Measurements from ENCODE around the gene ALG9.

The ALG9 gene

DNA sequence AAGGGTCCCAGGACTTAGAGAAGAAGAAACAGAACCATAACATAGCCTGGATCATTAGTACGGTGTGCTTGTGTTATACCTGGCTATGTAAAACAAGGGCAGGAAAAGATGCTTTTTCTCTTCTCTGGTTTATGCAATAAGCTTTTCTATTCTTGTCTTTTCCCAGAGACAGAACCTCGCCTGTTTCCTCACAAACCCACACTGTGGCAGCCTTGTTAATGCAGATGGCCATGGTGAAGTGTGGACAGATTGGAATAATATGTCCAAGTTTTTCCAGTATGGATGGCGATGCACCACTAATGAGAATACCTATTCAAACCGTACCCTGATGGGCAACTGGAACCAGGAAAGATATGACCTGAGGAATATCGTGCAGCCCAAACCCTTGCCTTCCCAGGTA, 10.8 kb upstream of the ALG9 start:
- TF ChIP-seq CTCF (IDR thresholded peaks at IDR 0.05; ENCODE audit: control extremely low read depth, extremely low read depth, low read depth, missing control alignments) = no peak
- ChIA-PET CTCF (interaction anchor here (0.9 to 3.8 kb wide), 4 partner anchors 11 to 50 kb away, joined by 3 to 19 read pairs (median 4); partner anchors contain the start of gene ALG9), POLR2A (no interaction called here)
- no peak for DNase-seq (ENCODE audit: extremely low spot score)

DNA sequence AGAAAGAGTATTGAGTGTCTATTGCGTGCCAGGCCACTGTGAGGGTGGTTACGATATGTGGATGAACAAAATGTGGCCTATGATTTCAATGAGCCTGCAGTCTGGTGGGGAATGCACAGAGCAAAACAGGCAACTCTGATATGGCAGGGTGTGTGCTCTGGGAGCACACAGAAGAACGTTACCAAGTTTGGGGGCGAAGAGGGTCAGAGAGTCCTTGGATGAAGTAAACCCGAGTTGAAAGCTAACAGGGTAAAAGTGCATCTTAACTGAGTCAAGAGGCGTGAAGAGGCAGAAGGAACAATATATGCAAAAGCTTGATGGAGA, 8.2 kb upstream of the ALG9 start:
- POLR2A ChIA-PET = no interaction called here
- CTCF ChIA-PET = interaction anchor here (0.9 to 1.2 kb wide), 6 partner anchors 8 to 293 kb away, joined by 3 to 8 read pairs (median 3); partner anchors contain the start of gene ALG9
- DNase-seq (ENCODE audit: extremely low spot score) = no peak
- no peak for TF ChIP-seq CTCF (IDR thresholded peaks at IDR 0.05; ENCODE audit: control extremely low read depth, extremely low read depth, low read depth, missing control alignments)

DNA sequence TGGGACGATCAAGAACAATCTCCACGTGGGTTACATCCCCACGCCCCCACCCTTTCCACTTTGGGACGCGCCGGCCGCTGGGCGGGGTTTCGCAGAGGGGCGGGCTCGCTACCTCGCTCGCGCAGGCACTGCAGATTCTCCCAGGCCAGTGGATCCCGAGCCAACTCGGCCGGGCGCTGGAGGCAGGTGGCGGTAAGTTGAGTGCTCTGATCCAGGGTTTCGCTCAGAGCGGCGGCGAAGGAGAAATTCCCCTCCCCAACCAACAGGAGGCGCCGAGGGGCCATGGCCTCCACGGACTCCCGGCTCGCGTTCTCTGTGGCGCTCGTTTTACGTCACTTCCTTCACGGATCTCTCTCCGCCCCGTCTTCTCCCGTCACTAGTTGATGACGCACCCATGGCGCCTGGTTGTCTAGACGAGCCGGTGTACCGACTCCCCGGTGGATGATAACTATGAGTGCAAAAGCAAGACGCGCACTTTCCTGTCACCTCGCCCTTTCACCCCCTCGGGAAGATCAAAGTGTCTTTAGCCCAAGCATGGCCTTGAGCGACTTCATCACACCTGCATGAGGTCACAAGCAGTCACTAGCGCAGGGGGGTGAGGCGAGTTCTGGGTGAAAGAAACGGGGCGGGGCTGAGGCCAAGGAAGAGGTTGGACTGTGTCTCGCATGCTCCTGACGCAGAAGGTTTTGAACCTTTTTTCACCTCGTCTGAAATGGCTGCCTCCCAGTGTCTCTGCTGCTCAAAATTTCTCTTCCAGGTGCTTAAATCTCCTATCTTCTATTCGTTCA, 7.7 kb upstream of the ALG9 start, which contains the start of the genes CFAP68 and FDXACB1:
TSS of gene CFAP68 (plus strand) at position 693 of the 788 bp plus-strand sequence. CDS start at position 713, 20 bp downstream.
TSS of gene FDXACB1 (minus strand) at position 317 of the 788 bp plus-strand sequence. CDS start at position 284, 33 bp downstream.
- CTCF ChIA-PET = interaction anchor here (1.0 to 1.2 kb wide), 4 partner anchors 8 to 103 kb away, joined by 3 to 9 read pairs (median 6); partner anchors contain the start of gene ALG9
- TF ChIP-seq CTCF (IDR thresholded peaks at IDR 0.05; ENCODE audit: control extremely low read depth, extremely low read depth, low read depth, missing control alignments) = peak; percentile 93
- POLR2A ChIA-PET = no interaction called here
- DNase-seq (ENCODE audit: extremely low spot score) = peak; percentile 94

- DNase-seq (ENCODE audit: extremely low spot score) = no peak
- TF ChIP-seq CTCF (IDR thresholded peaks at IDR 0.05; ENCODE audit: control extremely low read depth, extremely low read depth, low read depth, missing control alignments) = no peak
- CTCF ChIA-PET = interaction anchor here (0.9 to 1.0 kb wide), 3 partner anchors 14 to 104 kb away, joined by 3 to 9 read pairs (median 5); no protein-coding TSS in a partner anchor
- POLR2A ChIA-PET = no interaction called here
Measured at GRCh38 chr11:111878385-111878848, 7.0 kb upstream of the ALG9 start.

- ChIA-PET CTCF (interaction anchor here (0.7 to 2.8 kb wide), 16 partner anchors 8 to 411 kb away, joined by 3 to 19 read pairs (median 4); no protein-coding TSS in a partner anchor), POLR2A (interaction anchor here (0.6 kb wide), 1 partner anchor 17 kb away, joined by 4 read pairs; no protein-coding TSS in a partner anchor)
- DNase-seq (ENCODE audit: extremely low spot score) = no peak
- no peak for TF ChIP-seq CTCF (IDR thresholded peaks at IDR 0.05; ENCODE audit: control extremely low read depth, extremely low read depth, low read depth, missing control alignments)
Measured at GRCh38 chr11:111871693-111872161, 346 bp upstream of the ALG9 start.

DNA sequence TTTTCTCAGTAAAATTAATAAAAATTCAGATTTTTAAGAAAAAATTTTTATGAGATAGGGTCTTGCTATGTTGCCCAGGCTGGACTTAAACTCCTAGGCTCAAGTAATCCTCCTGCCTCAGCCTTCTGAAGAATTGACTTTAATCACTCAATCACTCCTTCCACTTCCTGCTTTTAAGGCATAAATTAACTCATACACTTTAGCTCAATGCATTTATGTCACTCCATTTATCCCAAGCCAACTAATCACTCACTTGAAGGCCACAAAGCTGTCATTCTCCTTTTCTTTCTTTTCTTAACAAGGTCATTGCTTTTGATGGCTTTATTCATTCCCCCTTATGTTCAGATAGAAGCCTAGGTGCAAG, 877 bp downstream of the ALG9 start:
- CTCF ChIA-PET = interaction anchor here (0.7 to 2.8 kb wide), 14 partner anchors 9 to 409 kb away, joined by 3 to 19 read pairs (median 6); no protein-coding TSS in a partner anchor
- peak; percentile 13 for DNase-seq (ENCODE audit: extremely low spot score)
- POLR2A ChIA-PET = interaction anchor here (0.6 to 1.2 kb wide), 2 partner anchors 12 to 56 kb away, joined by 3 read pairs; no protein-coding TSS in a partner anchor
- no peak for TF ChIP-seq CTCF (IDR thresholded peaks at IDR 0.05; ENCODE audit: control extremely low read depth, extremely low read depth, low read depth, missing control alignments)
